NCI-H2196 treated with DMSO at 0.1 percent for 48 hours (cell line): ENCODE data around the gene PIK3AP1.
"Not testable (repeated sequence)": the region's sequence is repeated elsewhere in the genome, so short reads cannot be mapped to it uniquely, and the experiment has no call there.

ENCODE experiments used
- DNase-seq: peaks from one replicate; lab custom pipeline; 2025; ENCODE audit not compliant: unreplicated experiment; lab: John Stamatoyannopoulos, UW

Gene PIK3AP1

DNA sequence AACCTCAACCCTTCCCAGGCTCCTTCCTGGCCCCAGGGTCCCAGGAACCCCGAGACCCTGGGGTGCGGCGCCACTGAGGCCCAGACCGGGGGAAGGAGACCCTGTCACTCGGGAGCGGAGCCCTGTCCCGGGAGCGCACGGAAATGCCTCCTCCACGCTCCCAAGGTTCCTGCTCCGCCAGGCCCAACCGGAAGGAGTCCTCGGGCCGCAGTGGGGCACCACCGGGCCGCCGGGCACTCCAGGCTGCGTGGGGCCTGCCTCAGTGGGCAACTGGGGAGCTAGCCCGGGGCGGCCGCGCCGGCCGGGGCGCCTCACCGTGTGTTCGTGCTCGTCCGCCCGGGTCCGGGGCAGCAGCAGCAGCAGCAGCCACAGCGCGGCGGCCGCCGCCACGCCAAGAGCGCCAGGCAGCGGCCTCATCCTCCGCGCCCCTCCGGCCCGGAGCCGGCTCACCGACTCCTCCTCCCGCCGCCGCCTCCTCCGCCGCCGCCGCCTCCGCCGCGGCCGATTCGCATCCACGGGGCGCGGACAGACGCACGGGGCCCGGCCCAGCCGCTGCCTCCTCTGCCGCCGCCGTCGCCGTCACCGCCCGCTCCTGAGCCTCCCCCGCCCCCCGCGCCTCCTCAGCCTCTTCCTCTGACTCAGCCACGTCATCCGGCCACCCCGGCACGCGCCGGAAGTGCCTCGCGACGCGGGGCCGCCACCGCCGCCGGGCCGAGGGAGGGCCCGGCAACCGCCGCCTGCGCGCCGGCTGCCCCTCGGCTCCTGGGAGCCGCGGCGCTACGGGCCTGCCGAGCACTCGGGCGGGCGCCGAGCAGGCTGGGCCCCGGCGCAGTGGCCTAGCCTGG lies 133.7 kb downstream of the PIK3AP1 start, which contains the start of gene TM9SF3:
TSS of gene TM9SF3 (minus strand) at position 594 of the 845 bp plus-strand sequence. CDS start at position 417, 177 bp downstream.
- DNase-seq: peak; percentile 55

DNA sequence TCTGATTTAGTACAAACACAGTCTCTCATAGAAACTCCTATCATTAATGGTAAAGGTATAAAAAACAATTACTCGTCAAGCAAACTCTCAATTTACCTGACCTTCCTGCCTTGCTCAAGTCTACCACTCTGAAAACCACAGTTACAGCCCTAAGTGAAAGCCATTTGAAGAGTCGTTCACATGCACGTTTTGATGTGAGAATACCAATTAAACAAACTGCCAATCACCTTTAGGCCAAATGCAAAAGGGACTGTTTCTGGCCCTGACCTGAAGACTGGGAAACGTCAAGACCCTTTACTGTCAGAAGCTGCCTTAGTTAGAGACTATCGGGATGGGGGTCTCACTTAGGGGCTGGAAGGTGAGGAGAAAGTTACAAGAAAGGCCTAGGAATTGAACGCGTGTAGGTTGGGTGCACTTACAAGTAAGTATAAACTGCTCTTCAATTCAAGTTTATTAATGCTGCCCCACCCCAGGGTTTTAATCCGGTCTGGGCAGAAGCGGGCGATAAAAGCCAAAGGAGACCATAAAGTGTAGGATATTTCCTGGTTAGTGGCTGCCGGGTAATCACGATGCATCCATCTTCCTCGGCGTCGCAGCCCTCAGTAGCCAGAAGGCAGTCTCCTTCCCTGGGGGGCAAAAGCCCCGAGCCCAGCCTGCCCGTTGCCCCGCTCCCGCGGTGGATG lies 134.4 kb downstream of the PIK3AP1 start:
- DNase-seq: no peak

DNA sequence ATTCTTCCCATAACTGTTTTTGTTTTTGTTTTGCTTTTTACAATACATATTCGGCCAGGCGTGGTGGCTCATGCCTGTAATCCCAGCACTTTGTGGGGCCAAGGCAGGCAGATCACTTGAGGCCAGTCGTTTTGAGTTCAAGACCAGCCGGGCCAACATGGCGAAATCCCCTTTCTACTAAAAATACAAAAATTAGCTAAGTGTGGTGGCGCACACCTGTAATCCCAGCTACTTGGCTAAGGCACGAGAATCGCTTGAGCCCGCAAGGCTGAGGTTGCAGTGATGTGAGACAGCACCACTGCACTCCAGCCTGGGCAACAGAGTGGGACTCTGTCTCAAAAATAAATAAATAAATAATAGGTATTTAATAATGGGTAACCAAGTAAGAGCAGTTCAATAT lies 135.8 kb downstream of the PIK3AP1 start:
- DNase-seq: no peak

DNA sequence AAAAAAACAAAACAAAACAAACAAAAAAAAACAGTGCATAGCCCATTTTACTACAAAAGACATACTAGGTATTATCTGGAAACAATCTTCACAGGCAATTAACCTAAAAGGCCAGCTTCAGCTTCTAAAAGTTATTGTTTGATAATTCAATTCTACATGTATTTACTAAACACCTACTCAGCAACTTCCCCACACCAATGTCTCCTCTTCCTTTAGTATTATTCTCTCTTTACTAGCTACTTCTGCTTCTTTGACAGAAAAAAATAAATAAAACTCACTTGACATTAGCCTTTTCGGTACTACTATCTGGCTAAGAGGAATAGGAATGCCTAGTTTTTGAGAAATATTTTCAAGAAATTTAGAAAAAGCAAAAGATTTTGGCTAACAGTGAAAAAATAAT lies 136.3 kb downstream of the PIK3AP1 start:
- no peak for DNase-seq

DNA sequence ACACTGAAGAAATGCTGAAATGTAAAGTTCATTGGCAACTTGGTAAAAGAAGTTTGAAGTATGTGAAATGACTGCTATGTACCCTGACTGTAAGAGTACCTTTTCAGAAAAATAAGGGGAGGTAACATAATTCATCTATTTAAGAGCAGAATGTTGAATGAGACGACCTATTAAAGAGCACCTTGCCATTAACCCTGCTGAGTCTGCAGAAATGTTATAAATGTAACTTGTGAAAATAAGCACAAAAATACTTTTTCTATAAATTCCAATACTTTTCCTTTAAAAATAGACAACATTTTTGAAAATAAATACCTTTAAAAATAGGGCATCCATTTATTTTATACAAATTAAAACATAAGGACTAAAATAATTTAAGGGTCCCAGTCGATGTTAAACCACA lies 141.2 kb downstream of the PIK3AP1 start:
- DNase-seq: no peak

DNA sequence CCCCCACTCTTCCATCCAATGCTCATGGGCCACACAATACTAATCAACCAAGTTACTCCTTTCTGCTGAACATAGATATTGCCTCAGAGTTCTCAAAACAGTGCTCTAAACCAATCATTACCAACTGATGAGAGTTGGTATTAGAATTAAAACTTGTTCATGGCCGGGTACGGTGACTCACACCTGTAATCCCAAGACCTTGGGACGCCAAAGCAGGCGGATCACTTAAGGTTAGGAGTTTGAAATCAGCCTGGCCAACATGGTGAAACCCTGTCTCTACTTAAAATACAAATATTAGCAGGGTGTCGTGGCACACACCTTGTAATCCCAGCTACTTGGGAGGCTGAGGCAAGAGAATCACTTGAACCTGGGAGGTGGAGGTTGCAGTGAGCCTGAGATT lies 141.7 kb downstream of the PIK3AP1 start:
- no peak for DNase-seq

DNA sequence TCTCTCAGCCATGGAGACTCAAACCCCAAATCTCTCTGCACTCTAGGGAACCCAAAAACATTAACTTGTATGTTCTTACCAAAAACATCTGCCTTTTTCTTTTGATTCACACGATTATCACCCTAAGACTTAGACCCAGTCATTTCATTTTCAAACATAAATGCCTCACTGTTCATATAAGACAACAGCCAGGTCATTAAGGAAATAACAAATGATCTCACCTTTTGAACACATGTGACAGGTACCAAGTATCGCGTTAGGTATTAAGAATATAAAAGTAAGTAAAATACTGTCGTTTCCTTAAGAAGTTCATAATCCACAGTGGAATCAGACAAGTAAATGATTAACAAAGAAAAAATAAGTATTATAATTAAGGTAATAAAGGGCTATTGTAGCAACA lies 142.3 kb downstream of the PIK3AP1 start:
- no peak for DNase-seq

DNA sequence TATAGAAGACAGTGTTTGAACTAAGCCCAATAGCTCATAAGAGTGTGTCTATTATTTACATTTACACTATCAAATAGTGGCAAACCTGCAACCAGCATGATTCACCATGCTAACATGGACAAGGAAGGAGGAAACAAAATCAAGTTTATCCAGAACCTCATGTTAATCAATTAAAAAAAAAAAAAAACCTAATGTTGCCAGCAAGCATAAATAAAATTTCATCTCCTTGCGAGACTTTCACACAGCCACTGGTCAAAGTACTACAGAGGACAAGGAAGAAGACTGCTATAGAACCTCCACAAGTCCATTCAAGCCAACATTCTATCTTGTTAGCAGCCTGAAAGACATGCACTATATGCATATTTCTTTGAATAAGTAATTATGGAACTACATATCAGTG lies 143.2 kb downstream of the PIK3AP1 start:
- DNase-seq: no peak

DNA sequence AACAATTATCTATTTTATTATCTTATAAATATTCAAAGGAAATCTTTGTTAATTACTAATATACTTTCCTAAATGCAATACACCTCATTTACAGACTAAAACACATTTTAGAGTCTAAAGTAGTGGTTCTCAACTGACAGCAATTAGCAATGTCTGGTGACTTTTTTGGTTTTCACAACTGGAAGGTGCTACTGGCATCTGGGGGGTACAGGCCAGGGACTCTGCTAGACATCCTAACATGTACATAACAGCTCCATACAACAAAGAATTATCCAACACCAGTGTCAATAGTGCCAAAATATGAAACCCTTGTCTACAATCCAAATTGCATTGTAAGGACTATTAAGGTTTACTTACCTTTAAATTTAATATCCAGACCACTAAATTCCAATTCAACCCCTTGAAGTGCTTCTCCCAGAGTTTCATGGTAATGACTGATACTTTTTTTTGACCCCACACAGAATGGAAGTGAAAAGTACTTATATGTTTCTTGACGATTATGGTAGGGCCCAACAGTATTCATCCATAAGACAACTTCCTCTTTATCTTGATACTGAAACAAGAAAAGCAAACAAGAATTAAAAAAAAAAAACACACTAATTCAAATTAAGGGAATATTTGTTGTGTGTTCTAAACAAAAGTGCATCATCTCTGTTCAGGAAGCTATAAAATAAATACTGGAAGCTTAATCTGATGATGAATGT lies 143.9 kb downstream of the PIK3AP1 start:
- no peak for DNase-seq

DNA sequence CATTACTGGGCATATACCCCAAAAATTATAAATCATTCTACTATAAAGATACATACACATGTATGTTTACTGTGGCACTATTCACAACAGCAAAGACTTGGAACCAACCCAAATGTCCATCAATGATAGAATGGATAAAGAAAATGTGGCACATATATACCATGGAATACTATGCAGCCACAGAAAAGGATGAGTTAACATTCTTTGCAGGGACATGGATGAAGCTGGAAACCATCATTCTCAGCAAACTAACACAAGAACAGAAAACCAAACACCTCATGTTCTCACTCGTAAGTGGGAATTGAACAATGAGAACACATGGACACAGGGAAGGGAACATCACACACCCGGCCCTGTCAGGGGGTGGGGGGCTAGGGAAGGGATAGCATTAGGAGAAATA lies 145.8 kb downstream of the PIK3AP1 start:
- not testable (repeated sequence) for DNase-seq

DNA sequence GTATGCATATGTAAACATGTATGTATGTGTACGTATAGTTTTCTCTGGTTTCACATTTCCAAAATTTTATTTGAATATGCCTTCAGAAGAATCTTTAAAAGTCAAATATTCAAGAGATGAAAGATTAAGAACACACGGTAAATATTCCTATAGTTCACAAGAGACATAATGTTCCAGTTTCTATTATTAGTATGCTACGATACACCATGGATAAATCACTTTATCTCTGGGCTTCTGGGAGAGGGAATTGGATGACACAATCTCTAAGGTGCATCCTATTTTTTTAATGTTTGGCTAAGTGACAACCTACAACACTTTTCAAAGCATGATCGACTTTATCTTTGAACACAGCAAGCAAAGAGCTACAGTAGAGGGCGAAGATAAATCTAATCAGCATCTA lies 147.3 kb downstream of the PIK3AP1 start:
- DNase-seq: no peak

DNA sequence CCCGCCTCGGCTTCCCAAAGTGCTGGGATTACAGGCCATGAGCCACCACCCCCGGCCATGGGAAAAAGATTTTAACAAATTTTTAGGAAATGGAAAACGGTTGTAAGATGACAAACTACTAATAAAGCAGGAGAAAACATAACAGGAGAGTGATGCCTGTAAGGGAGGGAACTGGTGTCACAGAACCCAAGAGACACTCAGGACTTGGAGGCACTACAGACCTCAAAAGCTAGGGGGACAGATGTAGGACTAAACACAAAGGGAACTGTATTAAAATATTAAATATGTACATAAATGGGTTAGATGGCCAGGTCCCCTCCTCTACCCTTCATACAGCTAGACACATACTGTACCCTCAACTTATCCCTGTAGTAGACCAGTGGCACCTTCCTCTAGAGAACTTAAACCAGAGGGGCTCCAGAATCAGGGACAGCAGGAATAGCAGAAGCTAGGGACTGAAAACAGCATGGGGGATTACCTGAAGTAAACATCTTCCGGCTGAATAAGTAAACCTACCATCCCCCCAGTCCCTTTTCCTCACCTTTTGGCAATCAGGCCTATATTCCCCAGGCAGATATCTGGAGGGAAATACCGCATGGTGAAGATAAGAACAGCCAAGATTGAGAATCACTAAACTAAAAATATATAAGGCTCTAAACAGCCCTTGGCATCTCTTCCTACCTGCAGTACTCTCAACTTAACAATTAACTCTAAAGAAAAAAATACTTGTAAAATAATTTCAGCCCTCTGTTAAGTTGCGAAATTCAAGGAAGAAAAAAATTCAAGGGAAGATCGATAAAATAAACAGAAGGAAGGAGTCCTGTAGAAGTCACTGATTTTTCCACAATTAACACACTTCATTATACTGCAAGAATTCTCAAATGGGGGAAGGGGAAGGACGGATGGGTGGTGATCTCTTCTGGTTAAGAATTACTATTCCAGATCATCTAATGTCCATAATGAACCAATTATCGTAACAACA lies 149.0 kb downstream of the PIK3AP1 start:
- no peak for DNase-seq

DNA sequence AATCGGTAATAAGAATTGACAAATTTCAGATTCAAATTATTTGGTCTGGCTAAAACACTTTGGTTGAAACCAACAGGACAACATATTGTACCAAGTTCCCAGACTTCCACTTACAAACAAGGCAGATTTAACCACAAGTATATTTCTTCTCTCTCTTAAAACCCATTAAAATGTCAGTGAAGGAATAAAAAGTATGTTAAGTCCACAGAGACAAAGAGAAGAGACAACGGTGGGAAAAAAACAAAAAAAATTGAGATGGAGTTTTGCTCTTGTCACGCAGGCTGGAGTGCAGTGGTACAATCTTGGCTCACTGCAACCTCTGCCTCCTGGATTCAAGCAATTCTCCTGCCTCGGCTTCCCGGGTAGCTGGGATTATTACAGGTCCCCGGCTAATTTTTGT lies 149.8 kb downstream of the PIK3AP1 start:
- DNase-seq: no peak

DNA sequence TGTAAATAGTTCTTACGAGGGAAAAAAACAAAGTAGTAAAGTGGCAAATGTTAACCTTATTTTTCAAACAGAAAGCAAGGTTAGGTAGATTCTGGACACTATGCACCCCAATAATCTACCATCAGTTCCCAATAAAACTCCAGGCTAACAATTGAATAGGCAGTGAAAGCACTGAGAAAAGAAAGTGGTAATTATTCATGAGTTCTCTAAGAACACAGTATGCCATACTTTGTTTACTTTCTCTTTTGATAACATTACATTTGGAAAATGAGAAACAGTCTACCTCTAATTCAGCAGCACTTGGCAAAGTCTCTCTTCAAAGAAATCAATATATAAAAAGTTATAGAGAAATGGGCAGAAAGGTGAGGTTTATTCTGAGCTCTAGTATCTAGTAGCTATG lies 151.9 kb downstream of the PIK3AP1 start:
- DNase-seq: no peak

DNA sequence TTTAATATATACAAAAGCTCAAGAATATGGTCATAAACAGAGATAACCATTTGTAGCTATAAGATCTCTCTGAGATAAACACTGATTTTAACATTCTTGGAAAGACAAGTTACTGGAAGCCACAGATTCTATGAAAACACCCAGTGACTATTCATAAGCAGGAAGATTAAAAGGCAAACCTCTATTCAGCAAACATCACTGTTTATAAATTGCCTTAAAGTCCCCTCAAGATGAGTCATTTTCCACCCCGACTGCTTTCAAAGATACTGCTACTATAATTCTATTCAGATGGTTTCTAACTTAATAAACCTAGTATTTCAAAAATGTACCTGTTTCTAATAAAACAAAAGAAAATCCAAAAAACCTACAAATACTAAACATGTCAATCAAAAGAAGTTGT lies 154.5 kb downstream of the PIK3AP1 start:
- no peak for DNase-seq

DNA sequence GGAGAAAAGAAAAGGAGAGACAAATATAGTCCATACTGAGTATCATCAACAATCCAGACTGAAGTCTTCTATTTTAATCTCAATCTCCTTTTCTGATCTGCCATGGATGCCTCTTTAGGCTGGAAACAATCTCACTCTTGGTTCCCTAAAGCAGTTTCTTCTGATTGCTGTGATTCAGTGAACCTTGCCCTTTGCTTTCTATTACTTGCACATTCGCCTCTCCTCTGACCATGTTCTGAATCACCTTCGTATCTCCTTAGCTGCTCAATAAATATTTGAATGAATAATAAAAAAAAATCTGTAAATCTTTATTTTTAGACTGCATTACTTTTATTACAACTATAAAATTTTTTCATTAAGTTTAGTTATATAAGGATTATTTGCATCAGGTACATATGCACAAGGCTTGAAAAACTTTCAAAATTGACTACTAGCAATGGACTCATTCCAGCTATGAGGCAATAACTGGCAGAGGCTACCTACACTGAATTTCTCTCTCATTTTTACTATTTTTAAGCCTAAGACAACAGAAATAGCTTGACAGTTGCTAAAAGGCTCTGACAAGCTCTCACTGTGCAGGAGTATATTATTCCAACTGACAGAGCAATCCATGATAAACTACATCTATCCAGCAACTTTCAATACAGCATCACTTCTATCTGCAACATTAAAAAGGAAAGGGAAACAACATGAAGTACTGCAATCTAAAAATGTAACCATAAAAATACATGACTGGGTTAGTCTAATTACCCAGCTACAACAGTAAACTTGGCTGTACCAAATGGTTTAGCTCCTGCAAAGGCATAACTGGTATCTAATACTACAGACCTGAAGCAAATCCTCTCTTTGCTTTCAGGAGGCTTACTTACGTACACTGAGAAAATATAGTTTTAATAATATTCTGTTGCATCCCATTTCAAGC lies 159.1 kb downstream of the PIK3AP1 start:
- no peak for DNase-seq

DNA sequence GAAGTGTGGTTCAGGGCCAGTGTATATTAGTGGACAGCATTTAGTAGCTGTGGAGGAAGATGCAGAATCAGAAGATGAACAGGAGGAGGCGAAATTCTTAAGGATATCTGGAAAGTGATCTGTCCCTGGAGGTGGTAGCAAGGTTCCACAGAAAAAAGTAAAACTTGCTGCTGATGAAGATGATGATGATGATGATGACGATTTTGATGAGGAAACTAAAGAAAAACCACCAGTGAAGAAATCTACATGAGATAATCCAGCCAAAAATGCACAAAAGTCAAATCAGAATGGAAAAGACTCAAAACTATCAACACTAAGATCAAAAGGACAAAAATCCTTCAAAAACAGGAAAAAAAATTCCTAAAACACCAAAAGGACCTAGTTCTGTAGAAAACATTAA lies 159.8 kb downstream of the PIK3AP1 start:
- DNase-seq: no peak

DNA sequence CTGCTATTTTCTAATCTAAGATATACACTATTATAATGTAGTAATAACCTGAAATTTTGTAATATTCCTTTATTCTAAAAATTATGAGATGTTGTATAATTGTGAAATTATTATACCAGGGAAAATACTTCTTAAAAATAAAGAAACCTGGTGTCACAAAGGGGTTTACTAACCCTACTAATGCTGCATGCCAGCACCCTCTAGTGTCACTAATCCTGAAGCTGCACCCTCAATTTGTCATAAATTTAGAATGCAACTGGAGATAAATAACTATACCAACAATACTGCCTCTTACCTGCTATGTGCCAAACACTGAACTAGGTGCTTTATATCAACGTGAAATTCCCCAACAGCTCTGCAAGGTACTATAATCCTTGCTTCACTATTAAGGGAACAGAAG lies 164.3 kb downstream of the PIK3AP1 start:
- peak; percentile 1 for DNase-seq

DNA sequence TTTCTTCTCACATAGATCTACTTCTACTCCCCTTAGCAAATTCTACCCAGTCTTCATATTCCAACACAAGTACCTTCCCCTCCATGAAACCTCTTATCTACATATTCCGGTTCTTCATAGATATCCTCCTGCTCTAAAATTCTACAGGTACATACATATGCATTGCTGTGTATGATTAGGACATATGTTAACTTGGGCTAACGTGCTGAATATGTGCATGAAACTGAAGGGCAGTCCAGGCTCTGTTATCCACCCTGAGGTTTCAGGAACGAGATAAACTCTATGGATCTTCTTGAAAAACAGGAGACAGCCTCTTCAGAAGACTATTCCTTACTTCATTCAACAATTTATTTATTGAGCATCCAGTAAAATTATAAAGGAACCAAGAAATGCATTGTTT lies 165.0 kb downstream of the PIK3AP1 start:
- DNase-seq: no peak

DNA sequence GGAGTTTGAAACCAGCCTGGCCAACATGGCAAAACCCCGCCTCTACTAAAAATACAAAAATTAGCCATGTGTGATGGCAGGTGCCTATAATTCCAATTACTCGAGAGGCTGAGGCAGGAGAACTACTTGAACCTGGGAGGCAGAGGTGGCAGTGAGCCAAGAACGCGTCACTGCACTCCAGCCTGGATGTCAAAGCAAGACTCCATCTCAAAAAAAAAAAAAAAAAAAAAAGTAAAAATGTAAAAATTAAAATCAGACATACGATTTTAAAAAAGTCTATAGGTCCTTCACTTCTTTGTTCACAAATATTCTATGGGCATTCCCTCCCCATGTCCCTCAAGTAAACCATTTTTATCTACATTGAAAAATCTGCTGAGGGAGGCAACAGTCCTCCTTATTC lies 171.7 kb downstream of the PIK3AP1 start:
- peak; percentile 1 for DNase-seq
